Measurements from ENCODE around the gene RFX2. TPM values are rescaled to one million over a fixed set of nuclear protein-coding genes. Genes with fewer than 3 reads are reported as not detected.
A peak's percentile ranks its signal among the peaks of the same experiment; 100 is the strongest.
"Not testable (repeated sequence)": the region's sequence is repeated elsewhere in the genome, so short reads cannot be mapped to it uniquely, and the experiment has no call there.

Gene RFX2
- total RNA-seq, 1 donor = 81.1 TPM

GRCh38 chr19:5995606-5996005 is 114.7 kb downstream of the RFX2 start:
- DNase-seq (ENCODE audit: low read depth in 2 of 3, low spot score in 2 of 3) = no peak

DNA sequence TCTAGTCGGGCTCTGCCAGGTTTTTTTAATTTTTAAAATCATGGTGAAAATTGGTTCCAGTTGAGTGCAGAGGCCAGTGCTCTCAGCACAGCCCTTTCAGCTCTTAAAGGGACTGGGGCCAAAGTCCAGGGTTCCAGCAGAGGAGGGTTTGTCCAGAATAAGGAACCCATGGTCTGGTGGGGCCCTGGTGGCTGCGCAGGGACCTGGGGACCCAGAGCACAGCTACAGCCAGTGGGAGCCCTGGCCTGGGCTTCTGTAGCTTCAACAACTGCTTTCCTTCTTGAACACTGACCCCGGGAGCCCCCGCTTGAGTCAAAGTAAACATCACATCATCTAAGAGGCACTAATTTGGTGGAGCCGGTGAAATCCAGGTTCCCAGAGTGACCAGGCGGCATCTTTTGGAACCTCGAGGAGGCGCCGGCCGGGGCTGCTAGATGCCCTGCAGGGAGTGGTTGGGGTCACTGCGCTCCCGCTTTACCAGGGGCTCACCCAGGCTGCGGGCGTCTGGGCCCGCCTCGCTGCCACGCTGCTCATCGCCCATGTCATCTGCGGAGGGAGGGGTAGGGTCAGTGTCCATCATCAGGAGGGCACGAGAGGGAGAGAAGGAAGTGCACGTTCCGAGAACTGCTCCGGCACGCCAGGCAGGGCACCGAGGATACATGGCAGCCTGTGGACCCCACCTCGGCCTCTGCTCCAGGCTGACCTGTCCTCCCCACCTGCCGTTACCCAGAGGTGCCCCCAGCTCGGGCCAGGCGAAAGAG is 115.7 kb downstream of the RFX2 start:
- DNase-seq (ENCODE audit: low read depth in 2 of 3, low spot score in 2 of 3) = no peak

DNA sequence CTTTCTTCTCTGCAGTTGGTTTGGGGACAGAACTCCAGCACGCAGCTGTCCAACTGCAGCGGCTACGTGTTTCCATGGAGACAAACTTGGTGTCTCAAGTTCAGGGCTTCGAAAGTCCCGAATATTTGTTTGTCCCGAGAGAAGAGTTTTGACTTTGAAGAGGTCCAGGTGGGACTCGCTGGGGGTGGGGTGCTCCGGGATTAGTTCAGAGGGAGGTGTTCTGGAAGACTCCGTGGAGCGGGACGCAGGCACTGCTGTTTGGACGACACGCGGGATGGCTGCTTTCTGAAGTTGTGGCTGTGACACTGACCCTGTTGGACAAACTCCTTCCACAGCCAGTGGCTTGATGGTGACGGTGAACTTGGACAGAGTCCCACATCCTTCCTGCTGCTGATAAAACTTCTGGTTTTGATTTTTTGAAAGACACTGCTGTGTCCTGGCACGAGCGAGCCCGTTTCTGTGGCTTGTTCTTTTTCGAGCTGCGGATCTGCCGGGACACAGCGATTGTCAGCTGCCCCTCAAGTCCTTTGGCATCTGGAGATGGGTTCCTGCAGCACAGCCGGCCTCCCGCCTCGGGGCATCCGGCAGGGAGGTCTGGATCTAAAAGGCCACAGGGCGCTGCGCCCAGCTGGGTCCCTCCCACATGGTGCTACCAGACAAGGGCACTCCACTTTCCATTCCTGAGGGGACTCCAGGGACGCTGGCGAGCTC is 116.5 kb downstream of the RFX2 start:
- DNase-seq (ENCODE audit: low read depth in 2 of 3, low spot score in 2 of 3) = no peak

DNA sequence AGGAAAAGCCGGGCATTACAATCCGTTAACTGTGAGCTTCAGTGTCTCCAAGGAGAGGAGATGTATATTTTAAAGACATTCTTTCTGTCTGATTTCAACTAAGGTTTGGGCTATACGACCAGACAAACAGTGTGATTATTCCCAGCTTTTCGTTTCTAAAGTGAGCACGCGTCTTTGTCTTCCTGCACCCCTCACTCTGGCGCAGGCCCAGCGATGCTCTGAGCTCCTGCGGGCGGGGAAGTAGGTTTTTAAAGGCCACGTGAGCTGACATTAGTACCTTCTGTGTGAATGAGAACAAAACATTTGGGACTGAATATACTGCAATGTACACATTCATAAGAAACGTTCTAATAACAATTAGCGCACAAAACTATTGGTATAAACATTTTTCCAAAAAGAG is 117.1 kb downstream of the RFX2 start:
- no peak for DNase-seq (ENCODE audit: low read depth in 2 of 3, low spot score in 2 of 3)

DNA sequence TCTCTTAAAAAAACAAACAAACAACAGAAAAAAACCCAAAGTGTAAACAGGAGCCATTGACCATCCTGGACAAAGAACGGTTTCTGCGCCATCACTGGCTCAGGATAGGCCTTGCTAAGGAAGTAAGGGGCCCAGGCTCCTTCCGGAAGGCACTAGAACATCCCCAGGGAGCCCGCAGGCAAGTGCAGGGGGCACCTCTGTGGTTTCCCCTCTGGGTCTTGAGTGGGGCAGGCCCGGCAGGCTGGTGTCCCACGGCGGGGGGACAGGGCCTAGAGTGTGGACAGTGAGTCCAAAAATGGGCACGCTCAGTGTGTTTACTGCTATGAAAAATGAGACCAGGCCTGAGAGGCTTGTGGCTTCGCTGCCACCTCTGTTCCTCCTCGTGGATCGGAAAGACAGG is 117.5 kb downstream of the RFX2 start:
- DNase-seq (ENCODE audit: low read depth in 2 of 3, low spot score in 2 of 3) = no peak

GRCh38 chr19:5991244-5991838 is 119.0 kb downstream of the RFX2 start:
- no peak for DNase-seq (ENCODE audit: low read depth in 2 of 3, low spot score in 2 of 3)

GRCh38 chr19:5990289-5990797 is 120.0 kb downstream of the RFX2 start:
- no peak for DNase-seq (ENCODE audit: low read depth in 2 of 3, low spot score in 2 of 3)

DNA sequence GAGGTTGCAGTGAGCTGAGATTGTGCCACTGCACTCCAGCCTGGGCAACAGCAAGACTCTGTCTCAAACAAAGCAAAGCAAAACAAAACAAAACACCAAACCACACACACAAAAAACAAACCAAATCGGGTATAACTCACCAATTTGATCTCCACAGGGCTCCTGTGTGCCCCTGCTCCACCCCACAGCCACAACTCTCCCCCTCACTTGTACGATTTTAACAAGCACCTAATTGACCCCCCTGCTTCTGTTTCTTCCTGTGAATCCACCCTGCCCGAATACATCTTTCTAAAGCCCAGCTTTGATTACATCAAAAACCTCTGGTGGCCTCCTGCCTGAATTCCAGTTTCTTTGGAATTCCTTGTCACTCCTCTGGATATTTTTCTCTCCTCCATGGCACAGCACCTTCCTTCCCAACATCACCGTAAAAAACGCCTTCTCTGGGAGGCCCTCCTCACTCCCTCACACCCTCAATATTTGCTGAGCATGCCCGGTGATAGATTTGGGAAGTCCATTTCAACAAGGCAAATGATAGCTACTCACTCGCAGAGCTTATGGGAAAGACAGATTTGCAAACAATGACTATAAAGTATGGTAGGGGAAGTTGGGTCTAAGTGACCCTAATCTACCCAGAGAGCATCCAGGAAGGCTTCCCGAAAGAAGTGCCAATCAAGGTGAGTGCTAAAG is 120.8 kb downstream of the RFX2 start:
- DNase-seq (ENCODE audit: low read depth in 2 of 3, low spot score in 2 of 3) = no peak

DNA sequence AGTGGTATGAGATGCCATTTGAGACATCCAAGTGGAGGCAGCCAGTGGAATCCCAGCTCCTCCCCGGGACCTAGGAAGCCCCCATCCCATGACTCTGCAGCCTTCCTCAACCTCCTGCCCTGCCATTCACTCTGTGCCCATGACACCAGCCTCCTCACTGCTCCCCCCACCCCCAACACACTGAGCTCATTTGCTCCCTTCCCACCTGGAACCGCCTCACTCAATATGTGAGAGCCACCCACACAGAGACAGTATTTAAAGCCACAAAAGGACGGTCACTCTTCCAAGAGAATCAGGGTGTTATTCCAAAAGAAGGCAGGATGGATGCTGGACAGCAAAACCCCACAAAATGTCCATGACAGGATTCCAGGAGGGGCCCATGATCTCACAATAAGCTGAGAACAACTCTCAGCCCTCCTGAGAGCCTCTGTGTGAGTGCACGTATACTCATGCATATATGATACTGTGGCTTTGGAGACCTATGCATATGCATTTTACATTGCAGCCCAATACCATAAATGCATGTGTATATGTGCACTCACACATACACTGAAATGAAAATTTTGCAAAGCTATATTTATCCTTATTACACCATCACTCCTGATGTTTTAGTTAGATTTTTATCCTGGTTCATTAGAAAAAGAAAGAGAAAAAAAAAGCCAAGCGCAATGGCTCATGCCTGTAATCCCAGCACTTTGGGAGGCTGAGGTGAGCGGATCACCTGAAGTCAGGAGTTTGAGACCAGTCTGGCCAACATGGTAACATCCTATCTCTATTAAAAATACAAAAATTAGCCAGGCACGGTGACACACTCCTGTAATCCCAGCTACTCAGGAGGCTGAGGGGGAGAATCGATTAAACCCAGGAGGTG is 121.5 kb downstream of the RFX2 start:
- no peak for DNase-seq (ENCODE audit: low read depth in 2 of 3, low spot score in 2 of 3)

- DNase-seq (ENCODE audit: low read depth in 2 of 3, low spot score in 2 of 3) = peak; percentile 54 to 74 (median 66)
Observed at GRCh38 chr19:5987077-5987818, 123.1 kb downstream of the RFX2 start.

DNA sequence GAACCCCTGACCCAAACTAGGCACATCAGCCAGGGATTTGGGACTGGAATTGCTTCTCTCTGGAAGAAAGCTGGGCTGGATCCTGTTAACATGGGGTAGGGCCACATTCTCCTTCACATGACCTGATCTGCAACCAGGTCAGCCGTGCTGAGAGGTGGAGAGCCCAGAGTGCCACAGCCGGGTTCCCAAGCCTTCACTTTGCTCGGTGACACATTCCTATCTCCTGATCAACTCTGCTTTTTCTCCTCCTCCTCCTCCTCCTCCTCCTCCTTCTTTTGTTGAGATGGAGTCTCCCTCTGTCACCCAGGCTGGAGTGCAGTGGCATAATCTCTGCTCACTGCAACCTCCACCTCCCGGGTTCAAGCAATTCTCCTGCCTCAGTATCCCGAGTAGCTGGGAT is 124.5 kb downstream of the RFX2 start:
- not testable (repeated sequence) for DNase-seq (ENCODE audit: low read depth in 2 of 3, low spot score in 2 of 3)

- no peak for DNase-seq (ENCODE audit: low read depth in 2 of 3, low spot score in 2 of 3)
Observed at GRCh38 chr19:5985098-5985783, 125.1 kb downstream of the RFX2 start.

- no peak for DNase-seq (ENCODE audit: low read depth in 2 of 3, low spot score in 2 of 3)
Observed at GRCh38 chr19:5984600-5984999, 125.7 kb downstream of the RFX2 start.

GRCh38 chr19:5983367-5983955 is 126.8 kb downstream of the RFX2 start:
- no peak for DNase-seq (ENCODE audit: low read depth in 2 of 3, low spot score in 2 of 3)

DNA sequence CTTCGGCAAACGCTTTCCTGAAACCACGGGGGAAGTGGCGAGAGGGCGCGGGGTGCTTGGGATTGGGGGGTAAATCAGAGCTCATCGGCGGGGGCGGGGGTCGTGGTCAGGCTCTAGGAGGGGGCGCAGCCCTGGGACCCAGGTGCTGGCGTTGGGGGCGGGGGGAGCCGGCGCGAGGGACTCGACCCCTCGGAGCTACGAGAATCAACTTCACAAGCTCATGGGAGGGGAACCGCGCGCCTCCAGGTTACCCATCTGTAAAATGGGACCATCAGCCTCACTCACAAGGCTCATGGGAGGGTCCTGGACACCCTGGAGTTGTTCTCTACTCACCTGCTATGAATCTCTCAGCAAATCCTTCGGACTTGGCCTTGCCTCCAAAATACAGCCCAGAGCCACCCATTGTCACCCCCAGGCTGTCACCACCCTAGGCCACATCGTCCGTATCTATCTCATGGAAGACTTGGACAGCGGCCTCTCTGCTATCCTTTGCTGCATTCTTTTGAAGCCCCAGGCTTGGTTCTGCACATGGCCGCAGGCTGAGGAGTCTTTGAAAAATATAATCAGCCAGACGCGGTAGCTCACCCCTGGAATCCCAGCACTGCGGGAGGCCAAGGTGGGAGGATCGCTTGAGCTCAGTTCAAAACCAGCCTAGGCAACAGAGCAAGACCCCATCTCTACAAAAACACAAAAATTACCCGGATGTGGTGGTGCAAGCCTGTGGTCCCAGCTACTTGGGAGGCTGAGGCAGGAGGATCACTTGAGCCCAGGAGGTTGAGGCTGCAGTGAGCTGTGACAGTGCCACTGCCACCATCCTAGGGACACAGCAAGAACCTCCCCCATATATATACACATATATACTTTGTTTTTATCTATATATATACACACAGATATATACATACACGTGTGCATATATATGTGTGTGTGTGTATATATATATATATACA is 131.4 kb downstream of the RFX2 start:
- DNase-seq (ENCODE audit: low read depth in 2 of 3, low spot score in 2 of 3) = no peak

GRCh38 chr19:5977785-5978605 is 132.3 kb downstream of the RFX2 start, which contains the start of gene RANBP3:
Gene RANBP3, minus strand, starts transcription at chr19:5978140. Its CDS starts 58 bp downstream, at chr19:5978082.
- DNase-seq (ENCODE audit: low read depth in 2 of 3, low spot score in 2 of 3) = peak; percentile 99
